Measurements from ENCODE around the gene UTP25.
"Not testable (repeated sequence)": the region's sequence is repeated elsewhere in the genome, so short reads cannot be mapped to it uniquely, and the experiment has no call there.

UTP25 gene

DNA sequence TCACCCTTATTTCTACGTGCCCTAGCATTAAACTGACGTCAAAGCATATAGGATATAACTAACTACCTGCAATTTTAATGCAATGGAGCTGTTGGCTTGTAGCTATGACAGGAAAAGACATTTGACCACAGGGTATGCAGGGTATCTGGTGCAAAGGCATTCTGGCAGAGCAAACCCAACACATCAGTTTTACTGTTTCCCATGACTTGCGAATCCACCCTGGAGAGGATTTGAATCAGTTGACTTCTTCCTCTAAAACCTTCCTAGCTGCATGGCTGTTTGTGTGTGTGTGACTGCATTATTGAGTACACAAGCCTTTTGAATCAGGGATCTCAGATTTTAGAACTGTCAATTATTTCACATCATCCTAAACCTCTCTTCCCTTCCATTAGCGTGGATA is 68.6 kb downstream of the UTP25 start:
- no peak for DNase-seq (ENCODE audit: low spot score)

DNA sequence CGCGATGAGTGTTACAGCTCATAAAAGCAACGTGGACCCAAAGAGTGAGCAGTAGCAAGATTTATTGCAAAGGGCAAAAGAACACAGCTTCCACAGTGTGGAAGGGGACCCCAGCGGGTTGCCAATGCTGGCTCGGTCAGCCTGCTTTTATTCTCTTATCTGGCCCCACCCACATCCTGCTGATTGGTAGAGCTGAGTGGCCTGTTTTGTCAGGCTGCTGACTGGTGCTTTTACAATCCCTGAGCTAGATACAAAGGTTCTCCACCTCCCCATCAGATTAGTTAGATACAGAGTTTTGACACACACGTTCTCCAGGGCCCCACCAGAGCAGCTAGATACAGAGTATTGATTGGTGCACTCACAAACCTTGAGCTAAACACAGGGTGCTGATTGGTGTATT is 70.5 kb downstream of the UTP25 start:
- DNase-seq (ENCODE audit: low spot score), result not testable (repeated sequence)

DNA sequence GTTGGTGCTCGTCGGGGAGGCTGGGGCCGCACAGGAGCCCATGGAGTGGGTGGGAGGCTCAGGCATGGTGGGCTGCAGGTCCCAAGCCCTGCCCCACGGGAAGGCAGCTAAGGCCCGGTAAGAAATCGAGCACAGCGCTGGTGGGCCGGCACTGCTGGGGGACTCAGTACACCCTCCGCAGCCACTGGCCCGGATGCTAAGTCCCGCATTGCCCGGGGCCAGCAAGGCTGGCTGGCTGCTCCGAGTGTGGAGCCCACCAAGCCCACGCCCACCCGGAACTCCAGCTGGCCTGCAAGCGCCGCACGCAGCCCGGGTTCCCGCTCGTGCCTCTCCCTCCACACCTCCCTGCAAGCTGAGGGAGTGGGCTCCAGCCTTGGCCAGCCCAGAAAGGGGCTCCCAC is 71.1 kb downstream of the UTP25 start:
- DNase-seq (ENCODE audit: low spot score), result not testable (repeated sequence)

DNA sequence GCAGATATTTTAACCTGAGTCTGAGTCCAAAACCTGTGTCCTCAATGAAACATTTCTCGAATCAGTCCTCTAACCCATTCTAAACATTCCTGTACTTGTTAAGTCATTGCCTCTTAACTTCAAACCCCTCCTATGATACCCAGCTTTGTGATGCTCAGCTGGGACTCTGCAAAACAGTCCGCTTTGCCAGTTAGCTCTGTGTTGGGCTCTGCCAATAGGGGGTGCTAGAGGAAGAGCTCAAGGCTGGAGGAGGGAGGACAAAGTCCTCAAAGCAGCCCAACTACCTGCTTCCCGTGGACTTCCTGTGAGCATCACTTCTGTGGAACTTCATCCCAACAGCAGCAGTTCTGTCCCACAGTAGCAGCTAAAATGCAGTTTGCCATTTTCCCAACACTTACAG is 72.2 kb downstream of the UTP25 start:
- no peak for DNase-seq (ENCODE audit: low spot score)

DNA sequence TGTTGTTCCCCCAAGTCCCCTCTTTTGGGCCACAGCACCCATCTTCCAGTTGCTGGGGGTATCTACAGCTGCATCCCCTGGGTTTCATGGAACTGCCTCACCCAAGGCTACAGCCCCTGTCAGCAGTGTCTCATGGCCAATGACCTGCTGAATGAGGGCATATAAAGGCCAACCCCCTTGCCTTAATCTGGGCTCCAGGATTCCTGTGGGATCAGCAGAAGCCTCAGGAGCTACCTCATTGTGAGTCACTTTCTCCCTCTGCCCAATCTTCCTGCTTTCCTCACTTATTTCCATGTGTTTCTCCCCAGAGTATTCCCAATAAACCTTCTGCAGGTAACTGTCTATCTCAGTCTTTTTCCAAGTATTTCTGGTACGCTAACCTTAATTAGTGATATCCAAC is 73.0 kb downstream of the UTP25 start:
- DNase-seq (ENCODE audit: low spot score), result no peak

DNA sequence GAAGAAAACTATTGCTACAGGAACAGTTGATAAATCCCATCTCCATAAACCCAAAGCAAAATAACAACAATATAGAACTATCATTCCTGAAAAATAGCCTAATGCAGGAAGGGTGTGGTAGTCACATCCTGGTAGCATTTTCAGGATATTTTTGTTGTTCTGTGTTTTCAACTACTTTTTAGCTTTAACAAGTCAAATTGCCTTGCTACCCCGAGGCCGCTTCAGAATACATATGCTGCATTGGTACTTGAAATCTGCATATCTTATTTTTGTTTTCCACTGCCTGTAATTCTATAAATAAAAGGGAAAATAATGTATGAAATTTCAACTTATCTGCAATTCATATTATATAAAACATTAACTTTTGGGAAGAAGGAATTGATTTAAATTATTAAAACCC is 73.4 kb downstream of the UTP25 start:
- DNase-seq (ENCODE audit: low spot score), result no peak

DNA sequence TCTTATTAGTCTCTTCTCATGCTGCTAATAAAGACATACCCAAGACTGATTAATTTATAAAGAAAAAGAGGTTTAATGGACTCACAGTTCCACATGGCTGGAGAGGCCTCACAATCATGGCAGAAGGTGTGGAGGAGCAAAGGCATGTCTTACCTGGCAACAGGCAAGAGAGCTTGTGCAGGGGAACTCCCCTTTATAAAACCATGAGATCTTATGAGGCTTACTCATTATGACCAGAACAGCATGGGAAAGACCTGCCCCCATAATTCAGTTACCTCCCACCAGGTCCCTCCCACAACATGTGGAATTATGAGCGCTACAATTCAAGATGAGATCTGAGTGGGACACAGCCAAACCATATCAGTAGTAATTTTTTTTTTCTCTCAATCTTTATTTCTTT is 77.0 kb downstream of the UTP25 start:
- DNase-seq (ENCODE audit: low spot score), result not testable (repeated sequence)

Data from kidney capillary endothelial cell (primary cell).